Large intestine (tissue), 12 donors: Measurements from ENCODE around the gene SPPL2A. TPM values are rescaled to one million over a fixed set of nuclear protein-coding genes. Genes with fewer than 3 reads are reported as not detected.
"Not testable (repeated sequence)": the region's sequence is repeated elsewhere in the genome, so short reads cannot be mapped to it uniquely, and the experiment has no call there.

ENCODE experiments used
- DNase-seq, 2 donors: peaks; one replicate each; pipeline versions ENCODE4 v3.0.0 to v3.0.0-alpha.2; 2013
- H3K27ac ChIP-seq: one replicate; pipeline ENCODE4 v1.5.1; 2013; ENCODE audit warnings: low read length
- H3K27me3 ChIP-seq: 2 replicates; pipeline ENCODE4 v1.6.1; 2013; ENCODE audit warnings: low read length; ENCODE audit not compliant: control insufficient read depth, insufficient read depth
- H3K36me3 ChIP-seq: 2 replicates; pipeline ENCODE4 v1.6.1; 2013; ENCODE audit warnings: low read length; ENCODE audit not compliant: control insufficient read depth, insufficient read depth
- H3K4me1 ChIP-seq: one replicate; pipeline ENCODE4 v1.6.1; 2013; ENCODE audit warnings: low read length; ENCODE audit not compliant: control insufficient read depth, insufficient read depth
- H3K4me3 ChIP-seq: one replicate; pipeline ENCODE4 v1.5.1; 2013; ENCODE audit warnings: low read length
- H3K9me3 ChIP-seq: one replicate; pipeline ENCODE4 v1.6.1; 2013; ENCODE audit warnings: mild to moderate bottlenecking, low read depth, low read length, moderate library complexity; ENCODE audit not compliant: control insufficient read depth
- WGBS: methylation state at CpG from one replicate; pipeline ENCODE4 v1.1.5; 2013; ENCODE audit warnings: low lambda C conversion rate; ENCODE audit not compliant: insufficient coverage; 5-methylcytosine and 5-hydroxymethylcytosine counted together
- long read RNA-seq, 11 donors: transcript quantifications; one replicate each; lab custom pipeline, GENCODE V29; 2026
- polyA plus RNA-seq: library from polyadenylated mRNA; unstranded; fragments of 120-200 nt; gene quantifications from one replicate; pipeline ENCODE4 v1.2.1, GENCODE V29; 2013

Gene SPPL2A, protein sequence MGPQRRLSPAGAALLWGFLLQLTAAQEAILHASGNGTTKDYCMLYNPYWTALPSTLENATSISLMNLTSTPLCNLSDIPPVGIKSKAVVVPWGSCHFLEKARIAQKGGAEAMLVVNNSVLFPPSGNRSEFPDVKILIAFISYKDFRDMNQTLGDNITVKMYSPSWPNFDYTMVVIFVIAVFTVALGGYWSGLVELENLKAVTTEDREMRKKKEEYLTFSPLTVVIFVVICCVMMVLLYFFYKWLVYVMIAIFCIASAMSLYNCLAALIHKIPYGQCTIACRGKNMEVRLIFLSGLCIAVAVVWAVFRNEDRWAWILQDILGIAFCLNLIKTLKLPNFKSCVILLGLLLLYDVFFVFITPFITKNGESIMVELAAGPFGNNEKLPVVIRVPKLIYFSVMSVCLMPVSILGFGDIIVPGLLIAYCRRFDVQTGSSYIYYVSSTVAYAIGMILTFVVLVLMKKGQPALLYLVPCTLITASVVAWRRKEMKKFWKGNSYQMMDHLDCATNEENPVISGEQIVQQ
- 59.2 TPM for polyA plus RNA-seq
- long read RNA-seq, donor 1, full-length matches to known transcripts: 2 of 12 reads
- long read RNA-seq, donor 1, partial matches to known transcripts: 10 of 12 reads
- long read RNA-seq, donor 1, other reads (novel, unspliced or antisense): 0 of 12 reads
- long read RNA-seq, donor 2, full-length matches to known transcripts: 12 of 32 reads
- long read RNA-seq, donor 2, partial matches to known transcripts: 20 of 32 reads
- long read RNA-seq, donor 2, other reads (novel, unspliced or antisense): 0 of 32 reads
- long read RNA-seq, donor 3: 0 reads
- long read RNA-seq, donor 4, full-length matches to known transcripts: 2 of 2 reads
- long read RNA-seq, donor 4, partial matches to known transcripts: 0 of 2 reads
- long read RNA-seq, donor 4, other reads (novel, unspliced or antisense): 0 of 2 reads
- long read RNA-seq, donor 5, full-length matches to known transcripts: 4 of 10 reads
- long read RNA-seq, donor 5, partial matches to known transcripts: 6 of 10 reads
- long read RNA-seq, donor 5, other reads (novel, unspliced or antisense): 0 of 10 reads
- long read RNA-seq, donor 6, full-length matches to known transcripts: 5 of 11 reads
- long read RNA-seq, donor 6, partial matches to known transcripts: 6 of 11 reads
- long read RNA-seq, donor 6, other reads (novel, unspliced or antisense): 0 of 11 reads
- long read RNA-seq, donor 7, full-length matches to known transcripts: 6 of 18 reads
- long read RNA-seq, donor 7, partial matches to known transcripts: 12 of 18 reads
- long read RNA-seq, donor 7, other reads (novel, unspliced or antisense): 0 of 18 reads
- long read RNA-seq, donor 8, full-length matches to known transcripts: 8 of 21 reads
- long read RNA-seq, donor 8, partial matches to known transcripts: 13 of 21 reads
- long read RNA-seq, donor 8, other reads (novel, unspliced or antisense): 0 of 21 reads
- long read RNA-seq, donor 9, full-length matches to known transcripts: 6 of 17 reads
- long read RNA-seq, donor 9, partial matches to known transcripts: 11 of 17 reads
- long read RNA-seq, donor 9, other reads (novel, unspliced or antisense): 0 of 17 reads
- long read RNA-seq, donor 10, full-length matches to known transcripts: 7 of 16 reads
- long read RNA-seq, donor 10, partial matches to known transcripts: 9 of 16 reads
- long read RNA-seq, donor 10, other reads (novel, unspliced or antisense): 0 of 16 reads
- long read RNA-seq, donor 11, full-length matches to known transcripts: 5 of 11 reads
- long read RNA-seq, donor 11, partial matches to known transcripts: 6 of 11 reads
- long read RNA-seq, donor 11, other reads (novel, unspliced or antisense): 0 of 11 reads

DNA sequence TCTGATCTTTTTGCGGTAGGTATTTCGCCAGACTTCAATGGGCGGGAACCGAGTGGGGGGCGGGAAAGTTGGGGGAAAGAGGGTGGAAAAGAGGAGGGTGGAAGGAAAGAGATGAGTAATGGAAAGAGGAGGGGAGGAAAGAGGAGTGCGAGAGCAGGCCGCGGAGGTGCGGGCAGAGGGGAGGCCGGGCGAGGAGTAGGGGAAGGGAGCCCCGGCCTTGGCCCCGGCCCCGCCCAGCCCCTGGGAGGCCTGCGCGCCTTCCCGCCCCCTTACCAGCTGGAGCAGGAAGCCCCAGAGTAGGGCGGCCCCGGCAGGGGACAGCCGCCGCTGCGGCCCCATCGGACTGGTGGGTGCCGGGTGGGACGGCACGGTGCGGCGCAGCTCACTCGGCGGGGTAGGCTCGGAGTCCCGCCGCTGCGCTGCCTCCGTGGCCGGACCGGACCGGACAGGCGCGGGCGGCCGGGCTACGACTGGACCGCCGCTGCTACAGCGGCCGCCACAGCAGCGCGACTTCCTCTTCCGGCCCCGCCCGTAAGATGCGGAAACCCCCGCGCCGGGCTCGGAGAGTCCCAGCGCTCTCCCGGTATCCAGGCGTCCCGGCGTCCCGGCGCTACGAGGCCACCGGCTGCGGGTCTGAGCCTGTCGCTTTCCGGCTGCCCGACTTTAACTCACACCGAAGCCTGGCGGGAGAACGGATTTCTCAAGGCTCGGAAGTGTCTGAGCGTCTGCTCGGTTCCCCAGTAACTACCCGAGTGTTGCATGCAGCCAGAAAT is at the start of gene SPPL2A:
Gene SPPL2A (minus strand): TSS at position 512 of the 773 bp plus-strand sequence. CDS start 173 bp downstream, at position 339.
- H3K27me3 ChIP-seq: no peaks in the 10 kb centered on the region
- H3K27ac ChIP-seq: peak within 1 kb of the TSS; percentile 72
- peak within 1 kb of the TSS; percentile 72 for H3K4me3 ChIP-seq
- DNase-seq: peak; percentile 67 to 89
- H3K9me3 ChIP-seq: no peaks in the 10 kb centered on the region
- no CpG with 5 or more reads among the region's 77 CpGs for WGBS
- H3K4me1 ChIP-seq: peaks cover 4% of the 10 kb centered on the region
- H3K36me3 ChIP-seq: no peaks in the 10 kb centered on the region

DNA sequence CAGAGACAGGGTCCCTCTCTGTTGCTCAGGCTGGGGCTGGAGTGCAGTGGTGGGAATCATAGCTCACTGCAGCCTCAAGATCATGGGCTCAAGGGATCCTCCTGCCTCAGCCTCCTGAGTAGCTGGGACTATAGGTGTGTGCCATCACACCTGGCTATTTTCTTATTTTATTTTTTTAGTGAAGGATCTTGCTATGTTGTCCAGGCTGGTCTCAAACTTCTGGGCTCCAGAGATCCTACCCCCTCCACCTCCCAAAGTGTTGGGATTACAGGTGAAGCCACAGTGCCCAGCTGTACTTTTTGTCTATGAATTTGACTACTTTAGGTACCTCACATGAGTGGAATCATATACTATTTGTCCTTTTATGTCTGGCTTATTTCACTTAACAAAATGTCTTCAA is 49.1 kb upstream of the SPPL2A start:
- Histone ChIP-seq H3K36me3 (no peaks in the 10 kb centered on the region), H3K4me3 (no peak overlapping the region), H3K27me3 (no peaks in the 10 kb centered on the region), H3K27ac (no peak overlapping the region), H3K4me1 (no peaks in the 10 kb centered on the region), H3K9me3 (peaks cover 7% of the 10 kb centered on the region)
- no peak for DNase-seq

DNA sequence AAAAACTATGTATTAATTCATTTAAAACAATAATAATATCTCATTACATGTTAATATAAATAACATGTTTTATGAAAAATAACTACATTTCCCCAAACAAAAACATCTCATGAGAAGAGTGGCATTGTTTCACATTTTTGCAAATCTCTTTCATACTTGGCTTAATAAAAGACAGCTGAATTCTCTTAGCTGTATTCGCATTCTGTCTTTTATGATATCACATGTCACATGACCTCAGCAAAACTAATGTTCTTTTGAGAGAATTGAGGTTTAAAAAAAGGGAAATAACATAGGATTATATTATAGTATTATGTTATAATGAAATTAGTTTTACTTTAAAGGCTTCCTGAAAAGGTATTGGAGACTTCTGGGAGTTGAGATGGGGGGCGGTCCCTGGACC is 48.4 kb upstream of the SPPL2A start:
- H3K4me1 ChIP-seq: no peaks in the 10 kb centered on the region
- peaks cover 7% of the 10 kb centered on the region for H3K9me3 ChIP-seq
- no peak for DNase-seq
- H3K27ac ChIP-seq: no peak overlapping the region
- no peak overlapping the region for H3K4me3 ChIP-seq
- no peaks in the 10 kb centered on the region for H3K36me3 ChIP-seq
- H3K27me3 ChIP-seq: no peaks in the 10 kb centered on the region
- no CpG with 5 or more reads among the region's 2 CpGs for WGBS

DNA sequence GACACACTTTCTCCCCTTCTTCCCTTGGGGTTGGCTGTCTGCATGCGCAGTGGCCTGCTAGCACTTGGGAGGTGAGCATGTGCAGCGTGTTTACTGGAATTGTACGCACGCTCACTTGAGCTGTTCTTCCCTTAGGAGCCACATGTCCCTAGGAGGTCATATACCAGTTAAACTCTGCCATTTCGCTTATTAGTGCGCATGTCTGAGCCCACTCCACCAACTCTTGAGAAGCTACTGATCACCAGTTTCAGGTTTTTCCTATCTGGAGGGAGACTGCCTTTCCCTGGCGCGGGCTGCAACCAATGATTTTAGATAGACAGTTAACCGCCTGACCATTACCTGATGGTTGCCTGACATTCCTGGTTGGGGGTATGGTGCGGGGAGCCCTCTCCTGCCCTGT is 47.6 kb upstream of the SPPL2A start:
- no peaks in the 10 kb centered on the region for H3K4me1 ChIP-seq
- no peak for DNase-seq
- H3K27me3 ChIP-seq: no peaks in the 10 kb centered on the region
- H3K4me3 ChIP-seq: no peak overlapping the region
- 60% methylated on average over 1 of the region's 10 CpGs for WGBS
- no peak overlapping the region for H3K27ac ChIP-seq
- H3K36me3 ChIP-seq: no peaks in the 10 kb centered on the region
- peaks cover 7% of the 10 kb centered on the region for H3K9me3 ChIP-seq

DNA sequence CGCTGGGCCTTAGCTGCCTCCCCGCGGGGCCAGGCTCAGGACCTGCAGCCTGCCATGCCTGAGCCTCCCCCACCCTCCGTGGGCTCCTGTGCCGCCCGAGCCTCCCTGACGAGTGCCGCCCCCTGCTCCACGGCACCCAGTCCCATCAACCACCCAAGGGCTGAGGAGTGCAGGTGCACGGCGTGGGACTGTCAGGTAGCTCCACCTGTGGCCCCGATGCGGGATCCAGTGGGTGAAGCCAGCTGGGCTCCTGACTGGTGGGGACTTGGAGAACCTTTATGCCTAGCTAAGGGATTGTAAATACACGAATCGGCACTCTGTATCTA is 46.6 kb upstream of the SPPL2A start:
- DNase-seq, H3K9me3 ChIP-seq, H3K36me3 ChIP-seq, H3K4me1 ChIP-seq, H3K27me3 ChIP-seq, H3K27ac ChIP-seq, H3K4me3 ChIP-seq: not testable (repeated sequence)
- WGBS: 80% methylated on average over 2 of the region's 15 CpGs

DNA sequence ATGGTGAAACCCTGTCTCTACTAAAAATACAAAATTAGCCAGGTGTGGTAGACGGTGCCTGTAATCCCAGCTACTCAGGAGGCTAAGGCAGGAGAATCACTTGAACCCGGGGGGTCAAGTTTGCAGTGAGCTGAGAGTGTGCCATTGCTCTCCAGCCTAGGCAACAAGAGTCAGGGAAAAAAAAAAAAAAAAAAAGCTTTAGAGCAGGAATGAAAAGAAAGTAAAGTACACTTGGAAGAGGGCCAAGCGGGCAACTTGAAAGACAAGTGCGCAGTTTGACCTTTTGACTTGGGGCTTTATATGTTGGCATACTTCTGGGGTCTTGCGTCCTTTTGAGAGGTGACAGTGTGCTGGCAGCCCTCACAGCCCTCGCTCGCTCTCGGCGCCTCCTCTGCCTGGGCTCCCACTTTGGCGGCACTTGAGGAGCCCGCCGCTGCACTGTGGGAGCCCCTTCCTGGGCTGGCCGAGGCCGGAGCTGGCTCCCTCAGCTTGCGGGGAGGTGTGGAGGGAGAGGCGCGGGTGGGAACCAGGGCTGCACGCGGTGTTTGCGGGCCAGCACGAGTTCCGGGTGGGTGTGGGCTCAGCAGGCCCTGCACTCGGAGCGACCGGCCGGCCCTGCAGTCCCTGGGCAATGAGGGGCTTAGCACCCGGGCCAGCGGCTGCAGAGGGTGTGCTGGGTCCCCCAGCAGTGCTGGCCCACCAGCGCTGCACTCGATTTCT is 46.1 kb upstream of the SPPL2A start:
- H3K4me1 ChIP-seq, H3K36me3 ChIP-seq, H3K4me3 ChIP-seq, DNase-seq, H3K9me3 ChIP-seq, H3K27me3 ChIP-seq, H3K27ac ChIP-seq: not testable (repeated sequence)
- WGBS: no CpG with 5 or more reads among the region's 30 CpGs

DNA sequence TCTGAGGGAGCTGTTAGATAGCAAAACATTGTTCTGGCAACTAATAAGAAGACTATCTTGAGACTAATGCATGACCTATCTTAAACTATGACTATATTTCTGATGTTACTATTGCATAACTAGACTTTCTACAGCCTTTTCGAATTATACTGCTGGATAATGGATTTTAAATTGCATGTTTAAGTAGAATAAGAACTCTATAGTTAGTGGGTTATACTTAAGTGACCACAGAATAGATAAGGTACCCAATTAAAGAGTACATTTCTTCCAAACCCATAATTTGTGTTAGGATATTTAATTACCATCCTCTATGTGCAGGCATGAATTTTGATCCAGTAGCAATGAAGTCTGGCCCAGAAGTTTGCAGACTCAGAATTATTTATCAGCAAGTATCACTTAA is 44.6 kb upstream of the SPPL2A start:
- Histone ChIP-seq H3K4me1 (no peaks in the 10 kb centered on the region), H3K27me3 (no peaks in the 10 kb centered on the region), H3K36me3 (no peaks in the 10 kb centered on the region), H3K4me3 (no peak overlapping the region), H3K9me3 (peaks cover 7% of the 10 kb centered on the region), H3K27ac (no peak overlapping the region)
- no peak for DNase-seq
- WGBS: no CpG with 5 or more reads among the region's 1 CpG

DNA sequence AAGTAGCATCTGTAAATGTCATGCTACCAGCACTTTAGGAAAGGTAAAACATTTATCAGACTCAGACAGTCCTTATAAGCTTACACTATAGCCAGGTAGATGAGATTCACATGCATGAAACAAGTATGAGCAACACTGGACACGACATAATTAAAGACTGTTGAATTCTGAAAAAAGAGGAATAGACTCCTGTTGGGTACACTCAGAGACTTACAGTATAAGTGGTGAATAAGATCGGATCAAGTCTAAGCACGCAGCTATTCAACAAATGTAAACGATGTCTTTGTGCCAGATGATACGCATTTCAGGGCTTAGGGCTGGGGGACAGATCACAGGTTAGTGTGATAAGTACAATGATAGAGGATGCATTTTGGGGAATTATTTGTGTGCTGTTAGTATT is 43.2 kb upstream of the SPPL2A start:
- no peaks in the 10 kb centered on the region for H3K4me1 ChIP-seq
- no peak overlapping the region for H3K27ac ChIP-seq
- H3K4me3 ChIP-seq: no peak overlapping the region
- no peak for DNase-seq
- WGBS: 67% methylated on average over 1 of the region's 5 CpGs
- peaks cover 7% of the 10 kb centered on the region for H3K9me3 ChIP-seq
- H3K27me3 ChIP-seq: no peaks in the 10 kb centered on the region
- no peaks in the 10 kb centered on the region for H3K36me3 ChIP-seq
